ENCODE data around the gene RMND5B. TPM values are rescaled to one million over a fixed set of nuclear protein-coding genes. Genes with fewer than 3 reads are reported as not detected.

RMND5B gene
- total RNA-seq, 3 donors from 2014 or later (not counting 1 experiment from before 2014, with no cell fraction given) = 9.2 to 12.7 (median 9.5) TPM

- Histone ChIP-seq H3K27me3 (ENCODE audit: control insufficient read depth, insufficient read depth, low read length) (no peaks in the 10 kb centered on the region), H3K4me3 (ENCODE audit: low read length) (no peak overlapping the region), H3K9me3 (ENCODE audit: control insufficient read depth, insufficient read depth, low read length) (no peaks in the 10 kb centered on the region), H3K4me1 (ENCODE audit: control insufficient read depth, insufficient read depth, low read length) (peaks cover 11% of the 10 kb centered on the region), H3K27ac (ENCODE audit: low read length) (no peak overlapping the region), H3K36me3 (ENCODE audit: control insufficient read depth, insufficient read depth, low read length) (no peaks in the 10 kb centered on the region)
- Mint-ChIP-seq H3K27me3 (ENCODE audit: low read depth in 2 of 2) (peaks cover 0 to 17% of the 10 kb centered on the region in 2 donors), H3K9me3 (no peaks in the 10 kb centered on the region), H3K27ac (no peak overlapping the region), H3K4me1 (no peaks in the 10 kb centered on the region), H3K4me3 (no peak overlapping the region), H3K36me3 (no peaks in the 10 kb centered on the region)
- TF ChIP-seq, protein P1, sequence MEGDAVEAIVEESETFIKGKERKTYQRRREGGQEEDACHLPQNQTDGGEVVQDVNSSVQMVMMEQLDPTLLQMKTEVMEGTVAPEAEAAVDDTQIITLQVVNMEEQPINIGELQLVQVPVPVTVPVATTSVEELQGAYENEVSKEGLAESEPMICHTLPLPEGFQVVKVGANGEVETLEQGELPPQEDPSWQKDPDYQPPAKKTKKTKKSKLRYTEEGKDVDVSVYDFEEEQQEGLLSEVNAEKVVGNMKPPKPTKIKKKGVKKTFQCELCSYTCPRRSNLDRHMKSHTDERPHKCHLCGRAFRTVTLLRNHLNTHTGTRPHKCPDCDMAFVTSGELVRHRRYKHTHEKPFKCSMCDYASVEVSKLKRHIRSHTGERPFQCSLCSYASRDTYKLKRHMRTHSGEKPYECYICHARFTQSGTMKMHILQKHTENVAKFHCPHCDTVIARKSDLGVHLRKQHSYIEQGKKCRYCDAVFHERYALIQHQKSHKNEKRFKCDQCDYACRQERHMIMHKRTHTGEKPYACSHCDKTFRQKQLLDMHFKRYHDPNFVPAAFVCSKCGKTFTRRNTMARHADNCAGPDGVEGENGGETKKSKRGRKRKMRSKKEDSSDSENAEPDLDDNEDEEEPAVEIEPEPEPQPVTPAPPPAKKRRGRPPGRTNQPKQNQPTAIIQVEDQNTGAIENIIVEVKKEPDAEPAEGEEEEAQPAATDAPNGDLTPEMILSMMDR (IDR thresholded peaks at IDR 0.05) = no peak
- no peak for DNase-seq
- intact Hi-C loops (cut with micrococcal nuclease) = no loop called here
- WGBS (ENCODE audit: insufficient coverage) = 35% methylated on average over 5 of the region's 5 CpGs
- no peak for ATAC-seq
Measured at GRCh38 chr5:178104492-178104891, 26.3 kb upstream of the RMND5B start.

DNA sequence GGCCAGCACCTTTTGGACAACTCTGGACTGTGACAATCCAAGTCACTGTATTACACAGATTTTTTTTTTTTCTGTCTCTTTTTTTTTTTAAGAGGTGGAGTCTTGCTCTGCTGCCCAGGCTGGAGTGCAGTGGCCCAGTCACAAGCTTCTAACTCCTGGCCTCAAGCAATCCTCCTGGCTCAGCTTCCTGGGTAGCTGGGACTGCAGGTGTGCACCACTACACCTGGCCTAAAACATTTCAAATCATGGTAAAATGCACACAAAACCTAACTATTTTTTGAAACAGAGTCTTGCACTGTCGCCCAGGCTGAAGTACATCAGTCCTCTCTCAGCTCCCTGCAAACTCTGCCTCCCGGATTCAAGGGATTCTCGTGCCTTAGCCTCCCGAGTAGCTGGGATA, 24.7 kb upstream of the RMND5B start:
- peaks cover 11% of the 10 kb centered on the region for H3K4me1 ChIP-seq (ENCODE audit: control insufficient read depth, insufficient read depth, low read length)
- H3K4me3 ChIP-seq (ENCODE audit: low read length) = no peak overlapping the region
- Mint-ChIP-seq H3K36me3 (no peaks in the 10 kb centered on the region), H3K27ac (no peak overlapping the region), H3K4me1 (no peaks in the 10 kb centered on the region), H3K9me3 (no peaks in the 10 kb centered on the region), H3K27me3 (ENCODE audit: low read depth in 2 of 2) (peaks cover 8 to 25% of the 10 kb centered on the region in 2 donors), H3K4me3 (no peak overlapping the region)
- DNase-seq (no peak), ATAC-seq (no peak)
- intact Hi-C loops (cut with micrococcal nuclease) = no loop called here
- H3K27ac ChIP-seq (ENCODE audit: low read length) = no peak overlapping the region
- 69% methylated on average over 4 of the region's 4 CpGs for WGBS (ENCODE audit: insufficient coverage)
- no peaks in the 10 kb centered on the region for H3K27me3 ChIP-seq (ENCODE audit: control insufficient read depth, insufficient read depth, low read length)
- no peaks in the 10 kb centered on the region for H3K36me3 ChIP-seq (ENCODE audit: control insufficient read depth, insufficient read depth, low read length)
- H3K9me3 ChIP-seq (ENCODE audit: control insufficient read depth, insufficient read depth, low read length) = no peaks in the 10 kb centered on the region
- TF ChIP-seq, protein P1 (IDR thresholded peaks at IDR 0.05) = no peak

DNA sequence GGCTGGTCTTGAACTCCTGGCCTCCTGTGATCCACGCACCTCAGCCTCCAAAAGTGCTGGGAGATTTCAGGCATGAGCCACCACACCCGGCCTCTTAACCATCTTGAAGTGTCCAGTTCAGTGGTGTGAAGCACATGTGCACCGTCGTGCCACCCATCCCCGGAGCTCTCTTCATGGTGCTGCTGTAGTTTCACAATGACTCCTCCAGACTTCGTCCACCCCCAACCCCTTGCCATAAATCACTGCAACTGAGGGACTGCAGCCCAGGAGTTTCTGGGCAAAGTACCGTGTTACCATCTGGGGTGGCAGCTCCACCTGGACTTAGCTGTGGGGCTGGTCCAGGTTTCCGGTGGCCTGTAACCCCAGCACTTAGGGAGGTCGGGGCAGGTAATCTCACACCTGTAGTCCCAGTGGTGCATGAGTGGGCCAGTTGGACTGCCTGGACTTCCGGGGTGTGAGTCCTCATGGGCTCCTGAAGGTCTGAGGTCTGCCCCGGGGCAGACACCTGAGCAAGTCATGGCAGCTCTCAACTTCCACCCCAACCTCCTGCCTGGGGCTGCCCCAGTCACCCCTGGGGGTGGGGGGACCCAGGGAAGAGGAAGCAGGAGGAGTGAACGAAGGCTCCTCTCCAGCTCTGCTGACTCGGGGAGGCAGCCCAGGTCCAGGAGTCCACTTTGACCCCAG, 24.1 kb upstream of the RMND5B start:
- no peaks in the 10 kb centered on the region for H3K27me3 ChIP-seq (ENCODE audit: control insufficient read depth, insufficient read depth, low read length)
- no peak overlapping the region for H3K4me3 ChIP-seq (ENCODE audit: low read length)
- WGBS (ENCODE audit: insufficient coverage) = 77% methylated on average over 12 of the region's 13 CpGs
- H3K27ac ChIP-seq (ENCODE audit: low read length) = no peak overlapping the region
- intact Hi-C loops (cut with micrococcal nuclease) = no loop called here
- Mint-ChIP-seq H3K27me3 (ENCODE audit: low read depth in 2 of 2) (peaks cover 8 to 25% of the 10 kb centered on the region in 2 donors), H3K9me3 (no peaks in the 10 kb centered on the region), H3K27ac (no peak overlapping the region), H3K4me1 (no peaks in the 10 kb centered on the region), H3K36me3 (no peaks in the 10 kb centered on the region), H3K4me3 (no peak overlapping the region)
- TF ChIP-seq, protein P1 (IDR thresholded peaks at IDR 0.05) = no peak
- H3K36me3 ChIP-seq (ENCODE audit: control insufficient read depth, insufficient read depth, low read length) = no peaks in the 10 kb centered on the region
- DNase-seq (no peak), ATAC-seq (no peak)
- H3K9me3 ChIP-seq (ENCODE audit: control insufficient read depth, insufficient read depth, low read length) = no peaks in the 10 kb centered on the region
- H3K4me1 ChIP-seq (ENCODE audit: control insufficient read depth, insufficient read depth, low read length) = peaks cover 11% of the 10 kb centered on the region

Data from natural killer cell (primary cell).